Midbrain (tissue), 1 donor: ENCODE measurements around the gene TNKS1BP1.

Source experiments
- DNase-seq: peaks from one replicate; lab custom pipeline; 2025; lab: John Stamatoyannopoulos, UW

Gene TNKS1BP1

GRCh38 chr11:57260937-57261783 lies 63.6 kb downstream of the TNKS1BP1 start:
- DNase-seq = no peak

GRCh38 chr11:57256119-57256518 lies 68.6 kb downstream of the TNKS1BP1 start:
- no peak for DNase-seq

- no peak for DNase-seq
Measured at GRCh38 chr11:57255618-57256017, 69.1 kb downstream of the TNKS1BP1 start.

DNA sequence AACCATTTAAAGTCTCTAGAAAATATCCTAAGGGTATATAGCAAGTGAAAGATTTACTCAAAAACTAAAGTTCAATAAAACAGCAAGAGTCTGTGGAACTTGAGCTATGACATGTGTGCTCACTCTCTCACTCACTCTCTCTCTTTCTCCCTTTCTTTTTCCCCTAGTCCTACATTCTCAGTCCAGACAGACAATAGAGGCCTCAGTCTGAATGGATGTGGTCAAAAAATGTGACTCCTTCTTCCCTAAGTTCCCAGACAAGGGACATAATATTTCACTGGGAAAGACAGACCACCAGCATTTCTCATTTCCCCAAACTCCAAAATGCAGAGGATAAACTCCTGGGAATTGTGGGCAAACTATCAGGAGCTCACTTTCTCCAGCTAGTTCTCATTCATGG lies 70.1 kb downstream of the TNKS1BP1 start:
- no peak for DNase-seq

DNA sequence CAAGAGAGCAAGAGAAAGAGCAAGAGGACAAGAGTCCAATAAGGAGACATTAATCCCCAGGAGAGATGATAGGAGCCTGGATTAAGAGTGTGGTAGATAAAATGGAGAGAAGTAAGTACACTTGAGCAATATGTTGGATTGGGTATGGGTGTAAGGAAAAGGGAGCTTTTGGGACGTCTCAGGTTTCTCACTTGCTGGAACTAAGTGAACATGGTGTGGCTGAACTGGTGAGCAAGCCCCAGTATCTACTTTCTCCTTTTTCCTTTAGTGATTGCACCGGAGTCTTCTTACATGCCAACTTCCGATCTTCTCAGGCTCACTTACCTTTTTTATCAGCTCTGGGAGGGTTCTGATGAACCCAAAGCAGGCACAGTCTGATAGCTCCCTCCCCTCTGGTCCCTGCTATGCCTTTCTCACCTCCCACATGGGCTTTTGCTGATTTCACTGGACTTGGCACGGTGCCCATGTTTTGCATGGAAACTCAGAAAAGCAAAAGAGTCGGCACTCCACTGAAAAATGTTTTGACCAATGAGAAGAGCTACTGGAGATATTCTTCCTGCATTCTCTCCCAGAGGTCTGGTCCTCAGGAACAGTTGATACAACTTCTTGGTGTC lies 73.2 kb downstream of the TNKS1BP1 start:
- no peak for DNase-seq

GRCh38 chr11:57251037-57251436 lies 73.7 kb downstream of the TNKS1BP1 start:
- DNase-seq = no peak
